ENCODE results near the gene PLIN5. TPM values are rescaled to one million over a fixed set of nuclear protein-coding genes. Genes with fewer than 3 reads are reported as not detected.

PLIN5 gene
- total RNA-seq, 6 experiments from 2014 or later, result not detected

- Mint-ChIP-seq H3K36me3 (ENCODE audit: low read depth) (no peaks in the 10 kb centered on the region), H3K27ac (no peak within 1 kb of the TSS), H3K9me3 (no peaks in the 10 kb centered on the region), H3K4me3 (no peak within 1 kb of the TSS), H3K4me1 (ENCODE audit: low read depth) (no peaks in the 10 kb centered on the region), H3K27me3 (ENCODE audit: insufficient read depth) (no peaks in the 10 kb centered on the region; the same call in 1 of the 2 replicates)
- DNase-seq, result no peak
- TF ChIP-seq, protein P1, sequence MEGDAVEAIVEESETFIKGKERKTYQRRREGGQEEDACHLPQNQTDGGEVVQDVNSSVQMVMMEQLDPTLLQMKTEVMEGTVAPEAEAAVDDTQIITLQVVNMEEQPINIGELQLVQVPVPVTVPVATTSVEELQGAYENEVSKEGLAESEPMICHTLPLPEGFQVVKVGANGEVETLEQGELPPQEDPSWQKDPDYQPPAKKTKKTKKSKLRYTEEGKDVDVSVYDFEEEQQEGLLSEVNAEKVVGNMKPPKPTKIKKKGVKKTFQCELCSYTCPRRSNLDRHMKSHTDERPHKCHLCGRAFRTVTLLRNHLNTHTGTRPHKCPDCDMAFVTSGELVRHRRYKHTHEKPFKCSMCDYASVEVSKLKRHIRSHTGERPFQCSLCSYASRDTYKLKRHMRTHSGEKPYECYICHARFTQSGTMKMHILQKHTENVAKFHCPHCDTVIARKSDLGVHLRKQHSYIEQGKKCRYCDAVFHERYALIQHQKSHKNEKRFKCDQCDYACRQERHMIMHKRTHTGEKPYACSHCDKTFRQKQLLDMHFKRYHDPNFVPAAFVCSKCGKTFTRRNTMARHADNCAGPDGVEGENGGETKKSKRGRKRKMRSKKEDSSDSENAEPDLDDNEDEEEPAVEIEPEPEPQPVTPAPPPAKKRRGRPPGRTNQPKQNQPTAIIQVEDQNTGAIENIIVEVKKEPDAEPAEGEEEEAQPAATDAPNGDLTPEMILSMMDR (IDR thresholded peaks at IDR 0.05), result no peak
These were observed 24.5 kb upstream of the PLIN5 start, which contains the start of gene SEMA6B for GRCh38 chr19:4559569-4559968. TSS of gene SEMA6B (minus strand) at chr19:4559684. CDS start at chr19:4558457, 1,227 bp downstream.

DNA sequence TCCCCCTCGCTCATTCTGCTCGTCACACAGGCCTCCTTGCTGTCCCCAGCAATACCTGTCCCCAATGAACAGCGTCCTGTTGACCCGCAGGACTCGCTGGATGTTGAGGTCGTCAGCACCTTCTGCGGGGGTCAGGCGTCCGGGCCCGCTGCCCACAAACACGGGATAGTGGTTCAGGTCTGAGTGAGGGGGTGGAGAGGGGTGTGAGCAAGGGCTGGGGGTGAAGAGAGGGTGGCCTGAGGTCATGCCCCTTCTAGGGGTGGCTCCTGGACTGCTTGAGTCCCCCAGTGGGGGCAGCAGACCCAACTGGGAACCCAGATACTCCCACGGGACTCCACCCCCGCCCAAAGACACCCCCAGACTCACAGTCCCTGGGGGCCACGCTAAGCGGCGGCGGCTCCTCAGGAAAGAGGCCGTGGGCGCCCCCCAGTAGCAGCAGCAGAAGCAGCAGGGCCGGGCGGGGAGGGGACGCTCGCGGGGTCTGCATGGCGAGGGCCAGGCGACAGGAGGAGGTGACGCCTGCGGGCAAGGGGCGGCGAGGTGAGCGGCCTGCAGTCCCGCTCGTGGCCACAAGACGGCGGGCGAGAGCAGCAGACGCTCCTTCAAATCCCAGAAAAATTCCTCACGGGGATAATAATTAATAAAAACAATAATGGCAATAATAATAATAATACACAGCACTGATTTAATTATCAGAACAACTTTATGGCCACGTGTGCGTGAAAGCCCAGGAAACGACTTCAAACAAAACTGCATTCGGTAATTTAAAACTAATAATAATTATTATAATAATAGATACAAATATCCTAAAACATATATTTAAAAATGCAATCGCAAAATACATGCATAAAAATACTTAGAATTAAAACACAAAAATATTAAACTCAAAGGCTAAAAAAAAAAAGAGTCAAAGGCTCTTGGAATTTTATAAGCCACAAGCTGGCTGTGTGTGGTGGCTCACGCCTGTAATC lies 23.2 kb upstream of the PLIN5 start:
- Mint-ChIP-seq H3K27me3 (ENCODE audit: insufficient read depth) (no peaks in the 10 kb centered on the region), H3K27ac (no peak overlapping the region), H3K36me3 (ENCODE audit: low read depth) (no peaks in the 10 kb centered on the region), H3K9me3 (no peaks in the 10 kb centered on the region), H3K4me1 (ENCODE audit: low read depth) (no peaks in the 10 kb centered on the region), H3K4me3 (no peak overlapping the region)
- DNase-seq, result no peak
- TF ChIP-seq, protein P1 (IDR thresholded peaks at IDR 0.05), result peak; percentile 100

- TF ChIP-seq, protein P1 (IDR thresholded peaks at IDR 0.05), result no peak
- no peaks in the 10 kb centered on the region for H3K4me1 Mint-ChIP-seq (ENCODE audit: low read depth)
- H3K4me3 Mint-ChIP-seq, result no peak overlapping the region
- no peaks in the 10 kb centered on the region for H3K36me3 Mint-ChIP-seq (ENCODE audit: low read depth)
- H3K9me3 Mint-ChIP-seq, result no peaks in the 10 kb centered on the region
- no peaks in the 10 kb centered on the region for H3K27me3 Mint-ChIP-seq (ENCODE audit: insufficient read depth)
- H3K27ac Mint-ChIP-seq, result no peak overlapping the region
- no peak for DNase-seq
These were observed 22.3 kb upstream of the PLIN5 start for GRCh38 chr19:4557144-4557970.

GRCh38 chr19:4556597-4557127 lies 21.6 kb upstream of the PLIN5 start:
- TF ChIP-seq, protein P1 (IDR thresholded peaks at IDR 0.05), result no peak
- no peak for DNase-seq
- Mint-ChIP-seq H3K27me3 (ENCODE audit: insufficient read depth) (no peaks in the 10 kb centered on the region), H3K27ac (no peak overlapping the region), H3K4me1 (ENCODE audit: low read depth) (no peaks in the 10 kb centered on the region), H3K36me3 (ENCODE audit: low read depth) (no peaks in the 10 kb centered on the region), H3K4me3 (no peak overlapping the region), H3K9me3 (no peaks in the 10 kb centered on the region)
